Measurements from ENCODE around the gene H2BK1.

- TF ChIP-seq, protein P1, sequence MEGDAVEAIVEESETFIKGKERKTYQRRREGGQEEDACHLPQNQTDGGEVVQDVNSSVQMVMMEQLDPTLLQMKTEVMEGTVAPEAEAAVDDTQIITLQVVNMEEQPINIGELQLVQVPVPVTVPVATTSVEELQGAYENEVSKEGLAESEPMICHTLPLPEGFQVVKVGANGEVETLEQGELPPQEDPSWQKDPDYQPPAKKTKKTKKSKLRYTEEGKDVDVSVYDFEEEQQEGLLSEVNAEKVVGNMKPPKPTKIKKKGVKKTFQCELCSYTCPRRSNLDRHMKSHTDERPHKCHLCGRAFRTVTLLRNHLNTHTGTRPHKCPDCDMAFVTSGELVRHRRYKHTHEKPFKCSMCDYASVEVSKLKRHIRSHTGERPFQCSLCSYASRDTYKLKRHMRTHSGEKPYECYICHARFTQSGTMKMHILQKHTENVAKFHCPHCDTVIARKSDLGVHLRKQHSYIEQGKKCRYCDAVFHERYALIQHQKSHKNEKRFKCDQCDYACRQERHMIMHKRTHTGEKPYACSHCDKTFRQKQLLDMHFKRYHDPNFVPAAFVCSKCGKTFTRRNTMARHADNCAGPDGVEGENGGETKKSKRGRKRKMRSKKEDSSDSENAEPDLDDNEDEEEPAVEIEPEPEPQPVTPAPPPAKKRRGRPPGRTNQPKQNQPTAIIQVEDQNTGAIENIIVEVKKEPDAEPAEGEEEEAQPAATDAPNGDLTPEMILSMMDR (IDR thresholded peaks at IDR 0.05 in 8 of 11, conservative IDR thresholded peaks at IDR 0.05 in 3 of 11): no peak
- TF ChIP-seq POLR2A (IDR thresholded peaks at IDR 0.05): no peak
Observed at GRCh38 chr7:151244841-151245346, 34.6 kb upstream of the H2BK1 start.

Data from spleen (tissue), 7 donors.